Renal pelvis (tissue), 4 donors: ENCODE results near the gene SLC12A7. TPM values are rescaled to one million over a fixed set of nuclear protein-coding genes. Genes with fewer than 3 reads are reported as not detected.

ENCODE experiments used
- DNase-seq: peaks from one replicate; pipeline ENCODE4 v3.0.0-alpha.2; 2013
- polyA plus RNA-seq, 3 donors: library from polyadenylated mRNA; unstranded; fragments of 120-200 nt; gene quantifications; one replicate each; pipeline ENCODE4 v1.2.1, GENCODE V29; 2013; ENCODE audit not compliant: insufficient read length in 3 of 3

SLC12A7 gene
- polyA plus RNA-seq, 3 donors = 41.3 to 50.2 (median 44.3) TPM

- no peak for DNase-seq
These were observed 31.7 kb upstream of the SLC12A7 start for GRCh38 chr5:1143670-1143951.

- no peak for DNase-seq
These were observed 31.2 kb upstream of the SLC12A7 start for GRCh38 chr5:1142886-1143669.

GRCh38 chr5:1141834-1142233 is 30.0 kb upstream of the SLC12A7 start:
- no peak for DNase-seq

GRCh38 chr5:1140818-1141189 is 28.9 kb upstream of the SLC12A7 start:
- DNase-seq = no peak

- peak; percentile 56 for DNase-seq
These were observed 28.4 kb upstream of the SLC12A7 start for GRCh38 chr5:1140171-1140817.

- no peak for DNase-seq
These were observed 27.7 kb upstream of the SLC12A7 start for GRCh38 chr5:1139331-1140170.

- DNase-seq = no peak
These were observed 26.8 kb upstream of the SLC12A7 start for GRCh38 chr5:1138445-1139245.

- no peak for DNase-seq
These were observed 25.9 kb upstream of the SLC12A7 start for GRCh38 chr5:1137567-1138444.

- no peak for DNase-seq
These were observed 25.0 kb upstream of the SLC12A7 start for GRCh38 chr5:1136814-1137213.

- no peak for DNase-seq
These were observed 24.0 kb upstream of the SLC12A7 start for GRCh38 chr5:1135696-1136525.

- no peak for DNase-seq
These were observed 22.6 kb upstream of the SLC12A7 start for GRCh38 chr5:1134478-1134877.

- DNase-seq = no peak
These were observed 21.8 kb upstream of the SLC12A7 start for GRCh38 chr5:1133510-1134201.

- no peak for DNase-seq
These were observed 21.2 kb upstream of the SLC12A7 start for GRCh38 chr5:1133108-1133507.

- no peak for DNase-seq
These were observed 20.7 kb upstream of the SLC12A7 start for GRCh38 chr5:1132570-1132969.

- no peak for DNase-seq
These were observed 19.9 kb upstream of the SLC12A7 start for GRCh38 chr5:1131726-1132125.

GRCh38 chr5:1131191-1131621 is 19.3 kb upstream of the SLC12A7 start:
- DNase-seq = no peak

GRCh38 chr5:1130218-1130946 is 18.5 kb upstream of the SLC12A7 start:
- DNase-seq = peak; percentile 54

GRCh38 chr5:1129711-1130055 is 17.8 kb upstream of the SLC12A7 start:
- DNase-seq = no peak
